Activated CD4-positive, alpha-beta T cell treated with anti-CD3 and anti-CD28 coated beads, Interleukin-2, amount 50 U/mL, for 48 hours (primary cell): ENCODE results near the gene INO80.
"Not testable (repeated sequence)": the region's sequence is repeated elsewhere in the genome, so short reads cannot be mapped to it uniquely, and the experiment has no call there.

ENCODE experiments used
- DNase-seq, 2 experiments: peaks; one replicate each; pipeline ENCODE4 v3.0.0-alpha.2; 2020

INO80 gene

DNA sequence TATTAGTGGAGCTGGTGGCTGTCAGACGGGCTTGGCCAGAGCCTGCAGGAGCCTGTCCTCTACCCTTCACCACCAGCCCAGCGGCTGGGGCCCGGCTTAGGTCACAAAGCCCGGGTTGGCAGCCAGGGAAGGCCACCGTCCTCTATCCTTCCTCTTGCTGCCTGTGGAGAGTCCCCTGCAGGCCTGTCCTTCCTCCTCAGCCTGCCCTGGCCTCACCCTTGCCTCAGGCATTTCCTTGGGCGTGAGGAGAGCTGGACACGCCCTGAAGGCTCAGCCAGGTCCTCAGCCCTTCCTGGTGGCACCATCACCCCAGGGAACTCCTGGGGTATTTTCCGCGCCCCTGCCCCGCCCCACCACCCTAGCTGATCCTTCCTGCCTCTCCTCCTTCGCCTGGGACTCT, 155.2 kb downstream of the INO80 start:
- DNase-seq, result no peak

DNA sequence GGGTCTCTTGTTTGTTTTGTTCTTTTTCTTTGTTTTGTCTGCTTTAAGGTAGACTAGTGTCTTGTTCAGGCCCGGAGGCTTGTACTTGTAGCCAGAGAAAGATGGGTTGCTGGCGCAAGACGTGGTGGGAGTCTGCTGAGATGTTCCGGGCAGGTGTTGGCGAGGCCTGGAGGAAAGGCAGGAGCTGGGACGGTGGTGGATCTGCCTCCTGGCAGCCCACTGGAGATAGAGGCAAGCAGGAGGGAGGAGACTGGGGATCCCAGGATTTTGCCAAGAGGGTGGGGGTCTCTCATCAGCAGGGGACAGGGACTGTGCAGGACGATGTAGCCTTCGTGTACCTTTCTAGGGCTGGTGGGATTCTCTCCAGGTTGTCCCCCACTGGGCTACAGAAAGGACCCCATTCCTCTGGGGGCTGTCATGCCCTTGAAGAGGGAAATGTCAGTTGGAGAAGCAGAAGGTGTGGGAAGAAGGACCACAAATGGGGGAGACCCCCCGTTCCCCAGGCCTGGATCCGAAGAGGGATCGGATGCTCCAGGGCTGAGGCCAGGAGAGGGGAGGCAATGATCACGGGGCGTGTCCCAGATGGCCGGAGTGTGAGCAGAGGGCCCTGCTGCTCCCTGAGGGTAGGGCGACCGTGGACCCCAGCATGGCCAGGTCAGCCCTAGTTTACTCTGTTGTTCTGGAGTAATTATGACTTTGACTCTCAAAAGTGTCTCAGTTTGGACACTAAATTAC, 155.8 kb downstream of the INO80 start:
- no peak for DNase-seq

DNA sequence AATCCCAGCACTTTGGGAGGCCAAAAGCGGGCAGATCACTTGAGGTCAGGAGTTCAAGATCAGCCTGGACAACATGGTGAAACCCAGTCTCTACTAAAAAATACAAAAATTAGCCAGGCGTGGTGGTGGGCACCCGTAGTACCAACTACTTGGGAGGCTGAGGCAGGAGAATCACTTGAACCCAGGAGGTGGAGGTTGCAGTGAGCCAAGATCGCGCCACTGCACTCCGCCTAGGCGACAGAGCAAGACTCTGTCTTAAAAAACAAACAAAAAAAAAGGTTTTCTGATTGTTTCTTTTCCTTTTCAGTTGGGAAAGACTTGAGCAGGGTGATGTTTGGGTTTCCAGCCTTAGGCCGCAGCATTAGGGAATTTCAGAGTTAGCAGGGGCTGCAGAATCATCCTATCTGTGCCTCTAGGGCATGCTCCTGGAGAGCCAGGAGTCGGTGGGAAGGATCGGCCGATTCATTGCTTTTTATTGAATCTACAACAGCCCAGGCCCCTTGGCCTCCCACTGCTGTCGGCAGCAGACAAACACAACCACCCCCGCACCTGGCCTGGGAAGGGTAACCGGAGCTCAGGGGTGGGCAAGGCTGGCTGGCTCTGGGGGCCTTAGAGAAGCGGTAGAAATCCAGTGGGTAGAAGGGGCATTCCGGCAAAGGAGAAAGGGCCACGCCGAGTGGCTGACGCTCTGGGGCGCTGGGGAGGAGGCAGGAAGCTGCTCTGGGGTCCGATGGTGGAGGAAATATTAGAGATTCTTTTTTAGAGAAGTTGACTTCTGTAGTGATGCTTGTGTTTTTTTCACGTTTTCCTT, 156.5 kb downstream of the INO80 start:
- no peak for DNase-seq

DNA sequence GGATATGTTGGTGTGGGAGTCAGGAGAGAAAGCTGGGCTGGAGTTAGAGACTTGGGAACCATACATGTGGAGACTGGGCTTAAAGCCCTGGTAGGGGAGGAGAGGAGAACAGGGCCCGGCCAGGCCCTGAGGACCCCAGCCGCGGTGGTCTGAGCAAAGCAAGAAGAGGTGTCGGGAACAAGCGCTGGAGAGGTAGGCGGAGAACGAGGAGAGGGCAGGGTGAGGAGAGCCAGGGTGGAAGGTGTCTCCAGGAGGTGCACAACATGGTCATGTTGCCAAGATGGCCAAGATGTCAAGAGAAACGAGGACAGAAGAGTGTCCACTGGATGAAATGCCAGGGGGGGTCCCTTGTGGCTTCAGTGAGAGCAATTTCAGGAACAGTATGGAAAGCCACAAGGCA, 157.4 kb downstream of the INO80 start:
- no peak for DNase-seq

DNA sequence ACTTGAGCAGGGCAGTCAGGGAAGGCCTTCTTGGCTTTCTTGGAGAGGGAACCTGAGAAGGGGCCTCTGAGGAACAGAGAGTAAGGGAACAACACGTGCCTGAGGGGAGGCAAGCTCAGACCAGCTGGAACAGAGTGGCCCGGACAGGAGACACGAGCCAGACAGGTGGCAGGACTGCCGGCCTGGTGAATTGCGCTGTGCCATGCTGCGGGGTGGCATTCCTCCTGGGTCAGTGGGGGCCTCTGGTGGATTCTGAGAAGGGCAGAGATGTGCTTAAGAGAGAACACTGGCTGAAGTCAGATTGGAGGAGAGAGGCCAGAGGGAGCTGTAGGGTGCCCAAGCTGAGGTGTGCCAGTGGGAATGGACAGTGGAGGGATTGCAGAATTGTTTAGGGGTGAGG, 157.9 kb downstream of the INO80 start:
- DNase-seq, result no peak

DNA sequence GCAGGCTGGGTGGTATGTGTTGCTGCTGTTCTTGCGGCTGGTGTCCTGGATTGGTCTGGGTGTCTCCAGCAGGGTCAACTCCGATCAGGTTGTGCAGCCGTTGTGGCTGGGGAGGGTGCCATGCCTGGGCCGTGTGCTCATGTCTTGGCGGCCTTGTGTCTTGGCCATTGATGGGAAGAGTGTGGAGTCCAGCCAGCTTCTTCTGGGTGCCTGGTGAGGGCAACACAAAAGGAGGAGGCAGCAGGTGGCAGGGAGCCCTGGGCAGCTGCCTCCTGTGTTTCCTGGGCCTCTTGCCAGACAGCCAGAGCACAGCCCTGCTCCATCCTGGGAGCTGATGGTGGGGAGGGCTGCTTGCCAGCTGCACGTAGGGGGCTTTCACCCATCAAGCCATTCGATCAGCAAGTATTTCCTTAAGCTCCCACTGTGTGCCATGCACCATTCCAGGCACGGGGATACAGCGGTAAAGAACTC, 158.5 kb downstream of the INO80 start:
- DNase-seq, result no peak

DNA sequence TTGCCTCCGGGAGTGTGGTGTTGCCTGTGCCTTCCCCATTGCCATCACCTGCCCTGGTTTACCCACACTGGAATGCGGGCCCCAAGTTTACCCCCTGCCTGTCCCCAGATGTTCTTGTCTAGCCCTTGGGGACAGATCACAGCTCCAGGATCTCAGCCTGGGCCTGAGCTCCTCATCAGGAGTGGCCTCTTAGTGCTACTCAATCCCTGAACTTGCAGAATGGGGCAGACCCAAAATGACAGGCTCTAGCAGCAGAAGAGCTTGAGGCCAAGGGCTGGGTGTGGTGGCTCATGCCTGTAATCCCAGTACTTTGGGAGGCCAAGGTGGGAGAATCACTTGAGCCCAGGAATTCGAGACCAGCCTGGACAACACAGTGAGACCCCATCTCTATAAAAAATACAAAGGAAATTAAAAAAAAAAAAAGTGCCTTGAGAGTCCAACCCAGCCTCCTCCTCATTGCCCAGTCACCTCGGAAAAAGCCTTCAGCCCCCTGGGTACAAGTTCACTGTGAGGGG, 159.0 kb downstream of the INO80 start:
- no peak for DNase-seq

DNA sequence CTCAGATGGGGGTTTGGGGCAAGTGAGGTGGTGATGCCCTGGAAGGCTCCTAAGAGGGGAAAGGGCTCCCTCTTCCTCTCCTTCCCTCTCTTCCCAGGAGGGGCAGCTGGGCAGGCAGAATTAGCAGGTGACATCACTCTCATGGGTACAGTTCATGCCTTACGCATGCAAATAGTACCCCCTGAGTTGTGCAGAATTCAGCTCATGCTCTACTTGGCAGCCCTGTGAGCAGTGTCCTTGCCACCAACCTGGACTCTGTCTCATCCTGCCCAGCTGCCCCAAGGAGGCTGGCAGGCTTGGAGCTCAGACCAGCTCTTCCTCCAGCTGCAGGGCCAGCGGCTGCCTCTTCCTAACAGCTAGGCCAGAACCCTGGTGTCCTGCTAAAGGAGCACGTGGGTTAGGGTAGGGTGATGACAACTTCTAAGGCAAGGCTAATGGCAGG, 159.5 kb downstream of the INO80 start:
- no peak for DNase-seq

DNA sequence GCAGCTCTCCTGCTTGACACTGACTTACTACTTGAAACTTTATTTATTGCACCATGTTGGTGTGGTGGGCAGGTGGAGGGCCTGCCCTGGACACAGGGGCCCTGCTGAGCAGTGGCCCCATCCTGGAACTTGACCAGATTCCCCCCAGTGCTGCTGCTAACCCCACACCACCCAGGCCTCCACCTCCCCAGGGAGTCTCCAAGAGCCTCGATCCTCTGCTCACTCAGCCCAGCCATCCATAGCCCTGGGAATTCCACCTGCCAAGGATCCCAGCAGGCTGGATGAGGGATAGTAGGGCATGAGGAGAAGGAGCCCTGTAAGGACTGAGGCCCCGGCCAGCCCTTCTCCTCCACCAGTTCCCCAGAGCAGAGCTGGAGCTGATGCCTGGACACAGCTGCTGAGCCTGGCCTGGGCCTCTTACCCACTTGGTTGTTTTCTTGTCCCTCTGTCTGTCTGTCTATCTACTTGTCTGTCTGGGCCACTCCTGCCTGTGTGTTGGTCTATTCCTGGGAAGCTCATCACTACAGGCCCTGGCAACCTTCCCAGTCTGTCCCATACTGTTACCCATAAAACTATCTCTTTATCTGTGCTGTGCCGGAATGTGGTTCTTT, 160.0 kb downstream of the INO80 start:
- no peak for DNase-seq

DNA sequence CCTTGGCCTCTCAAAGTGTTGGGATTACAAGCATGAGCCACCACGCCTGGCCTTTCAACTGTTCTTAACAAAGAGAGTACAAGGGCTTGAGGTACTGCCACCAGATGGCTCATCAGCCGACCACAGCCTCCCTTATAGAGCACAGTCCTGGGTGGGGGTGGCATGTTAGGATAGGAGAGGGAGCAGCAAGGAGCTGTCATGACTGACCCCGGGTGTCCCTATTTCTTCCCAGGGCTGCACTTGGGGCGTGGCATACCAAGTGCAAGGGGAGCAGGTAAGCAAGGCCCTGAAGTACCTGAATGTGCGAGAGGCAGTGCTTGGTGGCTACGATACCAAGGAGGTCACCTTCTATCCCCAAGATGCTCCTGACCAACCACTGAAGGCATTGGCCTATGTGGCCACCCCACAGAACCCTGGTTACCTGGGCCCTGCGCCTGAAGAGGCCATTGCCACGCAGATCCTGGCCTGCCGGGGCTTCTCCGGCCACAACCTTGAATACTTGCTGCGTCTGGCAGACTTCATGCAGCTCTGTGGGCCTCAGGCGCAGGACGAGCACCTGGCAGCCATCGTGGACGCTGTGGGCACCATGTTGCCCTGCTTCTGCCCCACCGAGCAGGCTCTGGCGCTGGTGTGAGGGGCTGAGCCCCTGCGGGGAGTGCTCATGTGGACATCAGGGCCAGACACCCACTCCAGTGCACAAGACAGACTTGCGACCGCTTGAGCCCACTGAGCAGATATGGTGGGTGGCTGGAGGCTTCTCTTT, 160.8 kb downstream of the INO80 start:
- no peak for DNase-seq

DNA sequence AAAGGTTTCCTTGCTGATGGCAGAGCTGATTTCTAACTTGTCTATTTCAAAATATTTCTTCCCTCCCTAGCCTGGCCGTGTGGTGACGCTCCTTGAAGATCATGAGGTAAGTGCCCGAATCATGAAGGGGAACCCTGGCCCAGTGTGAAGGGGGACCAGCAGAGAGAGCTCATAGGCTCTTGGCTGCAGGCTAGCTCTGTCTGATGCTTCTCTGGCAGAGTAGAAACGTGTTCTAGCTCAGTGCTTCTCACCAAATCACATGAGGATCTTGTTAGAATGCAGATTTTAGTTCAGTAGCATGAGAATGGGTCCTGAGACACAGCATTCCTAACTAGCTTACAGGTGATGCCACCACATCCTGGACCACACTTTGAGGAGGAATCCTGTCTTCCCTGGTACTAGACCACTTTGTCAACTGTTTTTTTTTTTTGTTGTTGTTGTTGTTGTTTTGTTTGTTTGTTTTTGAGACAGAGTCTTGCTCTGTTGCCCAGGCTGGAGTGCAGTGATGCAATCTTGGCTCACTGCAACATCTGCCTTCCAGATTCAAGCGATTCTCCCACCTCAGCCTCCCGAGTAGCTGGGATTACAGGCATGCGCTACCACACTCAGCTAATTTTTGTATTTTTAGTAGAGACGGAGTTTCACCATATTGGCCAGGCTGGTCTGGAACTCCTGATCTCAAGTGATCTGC, 161.8 kb downstream of the INO80 start:
- not testable (repeated sequence) for DNase-seq

DNA sequence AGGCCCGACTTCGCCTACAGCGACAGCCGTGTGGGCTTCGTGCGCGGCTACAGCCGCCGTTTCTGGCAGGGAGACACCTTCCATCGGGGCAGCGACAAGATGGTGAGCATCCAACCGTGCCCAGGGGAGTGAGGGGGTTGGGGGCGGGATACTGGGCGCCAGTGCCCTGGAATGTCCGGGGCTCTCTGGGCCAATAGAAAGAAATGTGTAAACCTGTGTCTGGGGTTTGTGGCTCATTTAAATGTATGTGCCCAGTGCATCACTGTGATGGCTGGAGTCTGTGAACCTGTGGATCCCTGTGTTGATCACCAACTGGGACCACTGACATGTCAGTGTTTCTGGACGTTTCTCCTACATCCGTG, 162.4 kb downstream of the INO80 start:
- no peak for DNase-seq

DNA sequence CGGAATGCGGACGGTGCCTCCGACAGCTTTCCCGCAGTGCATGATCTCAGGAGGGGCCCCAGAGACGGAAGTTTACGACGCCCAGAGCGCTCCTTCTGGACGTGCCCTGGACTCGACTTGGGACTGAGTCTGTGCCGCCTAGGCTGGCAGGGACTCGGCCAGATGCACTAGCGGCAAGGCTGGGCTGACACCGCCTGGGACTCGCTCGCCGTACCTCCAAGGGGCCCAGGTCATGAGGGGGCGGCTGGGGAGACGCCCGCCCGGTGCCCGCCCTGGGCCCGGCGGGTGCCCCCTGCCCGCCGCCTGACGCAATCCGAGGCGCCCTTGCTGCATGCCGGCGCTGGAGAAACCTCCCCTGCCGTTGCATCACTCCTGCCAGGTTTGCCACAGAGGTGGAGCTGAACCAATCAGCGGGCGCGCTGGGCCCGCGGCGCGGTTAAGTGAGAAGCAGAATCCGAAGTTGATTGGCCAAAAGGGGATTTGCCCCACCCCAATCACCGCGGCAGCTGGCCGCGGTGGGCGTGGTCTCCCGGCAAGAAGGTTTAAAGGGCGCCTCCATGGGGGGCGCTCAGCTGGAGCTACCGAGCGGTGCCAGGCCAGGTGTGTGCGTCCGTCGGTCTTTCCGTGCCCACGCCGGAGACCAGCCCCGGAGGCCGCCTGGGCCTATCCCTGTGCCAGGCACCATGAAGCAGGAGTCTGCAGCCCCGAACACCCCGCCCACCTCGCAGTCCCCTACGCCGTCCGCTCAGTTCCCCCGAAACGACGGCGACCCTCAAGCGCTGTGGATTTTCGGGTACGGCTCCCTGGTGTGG, 163.0 kb downstream of the INO80 start, which contains the start of gene CHAC1:
Gene CHAC1, plus strand, starts transcription at position 571 of the 812 bp plus-strand sequence. Its CDS starts 113 bp downstream, at position 684.
- peak; percentile 95 to 97 for DNase-seq

DNA sequence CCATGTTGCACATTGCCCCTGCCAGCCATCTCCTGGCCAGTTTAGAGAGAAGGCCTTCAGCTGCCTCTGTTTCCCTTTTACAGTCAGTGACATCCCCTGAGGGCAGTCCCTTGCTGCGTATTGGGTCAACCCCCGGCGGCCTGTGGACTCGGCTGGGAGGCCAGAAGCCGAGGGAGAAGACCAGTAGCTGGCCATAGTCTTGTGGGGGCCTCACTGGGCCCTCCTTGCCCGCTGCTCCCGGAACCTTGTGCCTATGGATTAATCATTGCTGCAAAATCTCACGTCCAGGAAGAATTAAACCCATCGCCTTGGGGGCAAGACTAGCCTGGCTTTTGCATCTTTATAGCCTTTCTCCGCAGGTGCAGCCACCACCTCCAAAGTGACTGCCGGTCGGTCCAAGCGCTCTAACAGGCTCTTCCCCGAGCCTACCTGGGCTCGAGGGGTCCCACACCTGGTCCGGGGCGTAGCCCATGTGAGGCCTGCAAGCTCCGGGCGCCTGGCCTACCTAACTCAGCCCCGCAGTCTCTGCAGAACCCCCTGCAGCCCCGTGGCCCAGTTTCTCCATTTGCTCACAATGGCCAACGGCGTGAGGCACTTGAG, 163.7 kb downstream of the INO80 start:
- DNase-seq, result no peak

DNA sequence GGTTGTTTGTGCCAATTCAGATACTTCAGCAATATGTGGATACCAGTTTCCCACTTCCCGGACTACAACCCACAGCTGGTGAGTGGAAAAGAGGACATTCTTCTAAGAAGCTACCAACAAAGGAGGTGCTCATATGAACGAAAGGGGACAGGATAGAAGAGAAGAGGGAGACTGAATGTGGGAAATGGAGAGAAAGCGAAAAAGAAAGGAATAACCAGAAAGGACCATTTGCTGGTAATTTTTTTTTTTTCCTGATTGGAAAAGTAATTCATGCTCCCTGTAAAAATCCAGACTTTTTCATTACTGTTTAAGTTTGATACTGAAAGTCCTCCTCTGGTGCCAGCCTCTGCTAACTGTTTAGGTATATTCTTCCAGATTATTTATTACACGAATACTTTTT, 164.3 kb downstream of the INO80 start:
- DNase-seq, result no peak

DNA sequence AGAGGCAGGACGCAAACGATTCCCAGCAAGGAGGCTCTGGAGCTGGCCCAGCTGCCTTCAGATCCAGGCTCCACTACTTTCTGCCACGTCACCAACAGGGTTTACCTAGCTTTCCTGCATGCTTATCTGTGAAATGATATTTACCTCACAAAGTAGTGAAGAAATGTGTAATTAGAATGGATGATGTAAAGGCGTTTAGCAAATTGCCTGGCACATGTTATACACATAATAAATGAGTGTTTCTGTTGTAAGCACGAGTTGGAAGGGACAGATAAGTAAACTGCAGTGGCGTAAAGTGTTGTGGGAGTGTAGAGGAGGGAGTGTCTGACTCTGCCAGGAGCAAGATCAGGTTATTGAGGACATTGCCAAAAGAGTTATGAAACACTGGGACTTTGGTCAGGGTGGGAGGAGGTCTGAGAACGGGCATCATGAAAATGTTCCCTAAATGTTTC, 166.3 kb downstream of the INO80 start:
- no peak for DNase-seq

DNA sequence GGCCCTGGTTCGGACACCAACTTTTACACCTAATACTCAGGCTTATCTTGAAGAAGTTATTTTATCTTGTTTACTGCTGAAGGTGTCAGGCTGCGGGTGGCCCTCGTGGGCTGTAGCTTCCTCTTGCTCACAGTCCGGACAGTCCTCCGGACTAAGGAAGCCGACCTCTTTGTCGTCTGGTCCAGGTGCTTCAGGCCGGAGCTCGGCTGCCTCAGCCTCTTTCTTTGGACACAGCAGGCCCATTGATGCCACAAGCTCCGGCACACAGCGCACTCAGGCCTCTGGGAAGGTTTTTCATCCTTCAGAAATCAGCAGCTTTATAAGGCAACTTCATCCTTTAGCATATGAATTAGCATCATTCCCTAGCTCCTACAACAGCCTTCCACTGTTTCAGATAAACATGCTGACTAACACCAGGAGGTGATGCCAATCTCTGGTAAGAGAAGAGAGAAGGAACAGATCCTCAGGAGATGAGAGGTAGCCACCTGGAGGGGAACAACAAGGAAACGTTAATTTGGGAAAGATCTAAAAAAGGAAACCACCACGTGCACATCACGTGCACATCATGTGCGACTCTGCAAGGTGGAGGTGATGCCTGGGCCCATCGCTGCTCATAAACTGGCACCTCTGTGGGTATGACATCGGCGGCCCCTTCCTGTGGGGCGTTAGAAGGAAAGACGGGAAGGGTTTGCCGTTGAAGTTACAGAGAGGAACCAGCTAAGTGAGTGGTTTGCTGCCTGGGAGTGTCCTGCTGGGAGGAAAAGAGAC, 167.2 kb downstream of the INO80 start:
- DNase-seq, result no peak

DNA sequence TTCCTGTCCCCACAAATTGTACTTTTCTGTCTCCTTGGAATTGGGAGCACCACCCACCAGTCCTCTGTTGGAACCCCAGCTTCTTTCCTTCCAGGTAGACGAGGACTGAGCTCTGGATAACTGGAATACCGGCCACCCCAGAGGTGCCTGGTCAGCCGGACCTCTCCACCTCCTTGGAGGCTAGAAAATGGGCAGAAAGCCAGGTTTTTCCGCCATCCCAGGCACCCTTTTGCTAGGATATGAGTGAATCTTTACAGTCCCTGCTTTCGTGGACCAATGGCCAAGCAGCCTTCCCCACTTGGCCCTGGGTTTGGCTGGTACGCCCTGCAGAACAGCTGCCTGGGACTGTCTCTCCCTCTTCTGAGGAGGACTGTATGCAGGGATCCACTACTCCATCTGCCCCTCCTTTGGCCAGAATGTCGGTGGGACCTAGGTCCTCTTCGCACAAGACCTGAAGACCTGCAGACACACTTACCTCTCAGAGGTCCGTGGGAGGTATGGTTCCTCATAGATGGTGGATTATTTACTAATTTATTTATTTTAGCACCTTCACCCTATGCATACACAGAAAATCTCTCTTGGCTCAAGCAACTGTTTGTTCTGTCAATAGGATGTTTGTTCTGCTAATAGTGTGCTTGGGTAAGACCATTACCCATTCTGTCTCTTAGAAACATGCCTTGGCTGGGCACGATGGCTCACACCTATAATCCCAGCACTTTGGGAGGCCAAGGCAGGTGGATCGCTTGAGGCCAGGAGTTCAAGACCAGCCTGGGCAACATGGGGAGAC, 171.4 kb downstream of the INO80 start:
- DNase-seq, result no peak

DNA sequence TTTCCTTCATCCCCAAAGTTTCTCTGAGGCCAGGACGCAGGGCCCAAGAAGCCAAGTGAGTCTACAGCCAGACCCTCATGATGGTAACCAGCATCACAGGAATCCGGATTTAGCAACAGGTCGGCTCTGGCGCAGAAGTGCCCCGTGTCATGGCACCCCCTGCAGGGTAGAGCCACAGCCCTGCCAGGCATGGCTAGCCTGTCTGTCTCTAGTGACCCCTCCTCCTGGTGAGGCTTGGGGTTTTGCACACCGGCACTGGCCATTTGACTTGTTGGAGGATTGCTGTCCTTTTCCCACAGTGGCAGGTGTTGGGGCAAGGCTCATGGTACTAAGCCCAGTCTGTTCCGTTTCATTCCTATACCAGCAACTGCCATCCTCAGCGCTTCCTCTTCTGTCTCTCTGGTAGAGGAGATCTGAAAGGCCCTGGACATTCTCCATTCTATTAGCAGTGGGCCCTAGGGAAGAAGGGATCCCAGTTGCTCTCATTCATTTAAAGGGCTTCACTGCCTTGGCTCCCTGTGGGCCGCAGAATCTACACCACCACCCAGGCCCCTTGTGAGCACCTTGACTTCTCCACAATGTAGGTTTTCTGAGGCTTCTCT, 172.2 kb downstream of the INO80 start:
- no peak for DNase-seq
